SK-N-MC (cell line): Measurements from ENCODE around the gene MTMR3.

Experiments
- EZH2 ChIP-seq: fragments of 200-600 bp; sonication (generic); IDR thresholded peaks from one replicate; pipeline ENCODE4 v1.6.1; 2017; ENCODE audit warnings: antibody characterized with exemption
- FOXP2 ChIP-seq: optimal IDR thresholded peaks from 2 replicates; pipeline ENCODE3; 2011; ENCODE audit warnings: mild to moderate bottlenecking, moderate library complexity; ENCODE audit not compliant: insufficient read depth; ENCODE audit errors: extremely low read length, control extremely low read depth
- POLR2AphosphoS5 ChIP-seq: IDR thresholded peaks from 2 replicates; pipeline ENCODE4 v1.6.1; 2012; ENCODE audit warnings: mild to moderate bottlenecking, low read depth, low read length, borderline replicate concordance

DNA sequence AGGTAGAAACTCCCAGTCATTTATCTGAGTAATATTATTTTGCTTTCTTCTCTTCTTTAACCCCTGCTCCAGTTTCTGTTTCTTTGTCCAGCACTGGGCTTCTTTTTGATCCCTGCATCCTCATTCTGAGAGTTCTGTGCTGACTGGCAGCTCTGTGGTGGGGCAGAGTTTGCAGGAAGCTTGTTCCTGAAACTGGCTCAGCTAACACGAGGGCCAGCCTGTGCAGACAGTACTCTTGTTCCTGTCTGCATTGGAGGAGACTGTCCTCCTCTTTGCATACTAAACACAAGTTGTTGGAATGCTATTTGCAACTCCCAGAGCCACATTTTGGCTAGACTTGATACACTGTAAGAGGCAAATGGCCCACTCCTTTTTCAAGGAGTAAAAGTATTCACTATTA, 104.2 kb downstream of the MTMR3 start:
- TF ChIP-seq EZH2 (no peak), POLR2AphosphoS5 (no peak), FOXP2 (no peak)
